OCI-LY3 (cell line): ENCODE measurements around the gene KRTAP10-11.

Experiments
- CTCF ChIP-seq: fragments of 200-600, 300-600 bp; sonication (generic); IDR thresholded peaks from 2 replicates; pipeline ENCODE4 v1.5.1; 2014; ENCODE audit warnings: antibody characterized with exemption, low read length, low read depth
- EZH2phosphoT487 ChIP-seq: fragments of 200-600 bp; shearing (Covaris generic); IDR thresholded peaks from 2 replicates; pipeline ENCODE4 v1.6.1; 2018; ENCODE audit warnings: antibody characterized with exemption, mixed run types, low read depth

- TF ChIP-seq CTCF (no peak), EZH2phosphoT487 (no peak)
Observed at GRCh38 chr21:44664691-44665090, 18.5 kb downstream of the KRTAP10-11 start.
